Ectodermal cell (in vitro differentiated cells): Measurements from ENCODE around the gene CSF1.
"Not testable (repeated sequence)": the region's sequence is repeated elsewhere in the genome, so short reads cannot be mapped to it uniquely, and the experiment has no call there.

Experiments used
- H3K27ac ChIP-seq: 2 replicates; pipeline ENCODE4 v1.7.0; 2013; ENCODE audit warnings: mild to moderate bottlenecking, low read depth, low read length; ENCODE audit not compliant: insufficient read depth, poor library complexity, severe bottlenecking
- H3K27me3 ChIP-seq: 2 replicates; pipeline ENCODE4 v1.7.0; 2013; ENCODE audit warnings: mild to moderate bottlenecking, low read length; ENCODE audit not compliant: insufficient read depth, control insufficient read depth, poor library complexity, severe bottlenecking
- H3K36me3 ChIP-seq: one replicate; pipeline ENCODE4 v1.7.0; 2013; ENCODE audit warnings: low read length; ENCODE audit not compliant: control insufficient read depth, insufficient read depth
- H3K4me1 ChIP-seq: one replicate; pipeline ENCODE4 v1.7.0; 2013; ENCODE audit warnings: low read length; ENCODE audit not compliant: control insufficient read depth, insufficient read depth
- H3K4me3 ChIP-seq: 2 replicates; pipeline ENCODE4 v1.7.0; 2013; ENCODE audit warnings: low read depth, low read length, control low read depth; ENCODE audit not compliant: insufficient read depth
- H3K9me3 ChIP-seq: 2 replicates; pipeline ENCODE4 v1.7.0; 2013; ENCODE audit warnings: mild to moderate bottlenecking, low read length, moderate library complexity; ENCODE audit not compliant: control insufficient read depth
- WGBS, 2 experiments: methylation state at CpG; one replicate each; pipeline ENCODE4 v1.1.7; 2013; ENCODE audit warnings: missing lambda C conversion rate in 2 of 2; 5-methylcytosine and 5-hydroxymethylcytosine counted together

Gene CSF1

GRCh38 chr1:109876617-109877316 lies 33.9 kb upstream of the CSF1 start:
- peaks cover 55% of the 10 kb centered on the region for H3K4me1 ChIP-seq
- 52% methylated on average over 4 of the region's 4 CpGs for WGBS, 2 experiments
- no peaks in the 10 kb centered on the region for H3K27me3 ChIP-seq
- no peak overlapping the region for H3K4me3 ChIP-seq
- H3K36me3 ChIP-seq: no peaks in the 10 kb centered on the region
- no peaks in the 10 kb centered on the region for H3K9me3 ChIP-seq
- H3K27ac ChIP-seq: peak overlapping the region; percentile 85

GRCh38 chr1:109877317-109877771 lies 33.3 kb upstream of the CSF1 start:
- WGBS, 2 experiments: 7 to 11% methylated on average over 13 of the region's 13 CpGs
- no peaks in the 10 kb centered on the region for H3K27me3 ChIP-seq
- peak overlapping the region; percentile 85 for H3K27ac ChIP-seq
- peaks cover 59% of the 10 kb centered on the region for H3K4me1 ChIP-seq
- no peaks in the 10 kb centered on the region for H3K36me3 ChIP-seq
- no peaks in the 10 kb centered on the region for H3K9me3 ChIP-seq
- no peak overlapping the region for H3K4me3 ChIP-seq

GRCh38 chr1:109877776-109878175 lies 32.9 kb upstream of the CSF1 start:
- H3K27ac ChIP-seq: peak overlapping the region; percentile 85
- peaks cover 62% of the 10 kb centered on the region for H3K4me1 ChIP-seq
- no peak overlapping the region for H3K4me3 ChIP-seq
- WGBS, 2 experiments: 72 to 82% methylated on average over 3 of the region's 3 CpGs
- no peaks in the 10 kb centered on the region for H3K36me3 ChIP-seq
- no peaks in the 10 kb centered on the region for H3K27me3 ChIP-seq
- H3K9me3 ChIP-seq: no peaks in the 10 kb centered on the region

- Histone ChIP-seq H3K27me3 (no peaks in the 10 kb centered on the region), H3K4me3 (no peak overlapping the region), H3K4me1 (peaks cover 59% of the 10 kb centered on the region), H3K27ac (no peak overlapping the region), H3K9me3 (no peaks in the 10 kb centered on the region), H3K36me3 (no peaks in the 10 kb centered on the region)
- WGBS, 2 experiments: 85 to 86% methylated on average over 8 of the region's 8 CpGs
Measured at GRCh38 chr1:109878531-109879104, 32.0 kb upstream of the CSF1 start.

- WGBS, 2 experiments: 88 to 89% methylated on average over 6 of the region's 6 CpGs
- H3K4me3 ChIP-seq, H3K9me3 ChIP-seq, H3K27me3 ChIP-seq, H3K36me3 ChIP-seq, H3K27ac ChIP-seq: not testable (repeated sequence)
- H3K4me1 ChIP-seq: peaks cover 55% of the 10 kb centered on the region
Measured at GRCh38 chr1:109879371-109879770, 31.3 kb upstream of the CSF1 start.

- WGBS, 2 experiments: 96 to 97% methylated on average over 10 of the region's 10 CpGs
- Histone ChIP-seq H3K4me3 (no peak overlapping the region), H3K4me1 (peaks cover 52% of the 10 kb centered on the region), H3K9me3 (no peaks in the 10 kb centered on the region), H3K36me3 (no peaks in the 10 kb centered on the region), H3K27me3 (no peaks in the 10 kb centered on the region), H3K27ac (no peak overlapping the region)
Measured at GRCh38 chr1:109879881-109880525, 30.6 kb upstream of the CSF1 start.

GRCh38 chr1:109880971-109881894 lies 29.4 kb upstream of the CSF1 start:
- Histone ChIP-seq H3K4me1 (peaks cover 47% of the 10 kb centered on the region), H3K4me3 (no peak overlapping the region), H3K9me3 (no peaks in the 10 kb centered on the region), H3K36me3 (no peaks in the 10 kb centered on the region), H3K27ac (no peak overlapping the region), H3K27me3 (no peaks in the 10 kb centered on the region)
- 84 to 86% methylated on average over 20 of the region's 20 CpGs for WGBS, 2 experiments

GRCh38 chr1:109881906-109882287 lies 28.8 kb upstream of the CSF1 start:
- no peaks in the 10 kb centered on the region for H3K27me3 ChIP-seq
- no peak overlapping the region for H3K27ac ChIP-seq
- H3K36me3 ChIP-seq: no peaks in the 10 kb centered on the region
- no peak overlapping the region for H3K4me3 ChIP-seq
- 83 to 91% methylated on average over 4 of the region's 4 CpGs for WGBS, 2 experiments
- H3K9me3 ChIP-seq: no peaks in the 10 kb centered on the region
- peaks cover 41% of the 10 kb centered on the region for H3K4me1 ChIP-seq

- peaks cover 34% of the 10 kb centered on the region for H3K4me1 ChIP-seq
- H3K9me3 ChIP-seq: no peaks in the 10 kb centered on the region
- 89% methylated on average over 15 of the region's 15 CpGs for WGBS, 2 experiments
- H3K27me3 ChIP-seq: no peaks in the 10 kb centered on the region
- no peak overlapping the region for H3K27ac ChIP-seq
- H3K4me3 ChIP-seq: no peak overlapping the region
- H3K36me3 ChIP-seq: no peaks in the 10 kb centered on the region
Measured at GRCh38 chr1:109882288-109883245, 28.1 kb upstream of the CSF1 start.
